GM18951 (cell line): ENCODE results near the gene TRPT1.

Source experiments
- POLR2A ChIP-seq: IDR thresholded peaks from 4 replicates; pipeline ENCODE4 v1.6.1; 2011; ENCODE audit warnings: mild to moderate bottlenecking; ENCODE audit not compliant: insufficient read length, insufficient read depth; ENCODE audit errors: extremely low read depth
- in situ Hi-C: fragments of 300-500 bp; cut with MboI; formaldehyde crosslinking; loops from one replicate; pipeline ENCODE4 v1.12.0; 2022; ENCODE audit warnings: low sequenced_read_pairs, mixed read lengths, inconsistent platforms; ENCODE audit not compliant: unreplicated experiment

The TRPT1 gene

DNA sequence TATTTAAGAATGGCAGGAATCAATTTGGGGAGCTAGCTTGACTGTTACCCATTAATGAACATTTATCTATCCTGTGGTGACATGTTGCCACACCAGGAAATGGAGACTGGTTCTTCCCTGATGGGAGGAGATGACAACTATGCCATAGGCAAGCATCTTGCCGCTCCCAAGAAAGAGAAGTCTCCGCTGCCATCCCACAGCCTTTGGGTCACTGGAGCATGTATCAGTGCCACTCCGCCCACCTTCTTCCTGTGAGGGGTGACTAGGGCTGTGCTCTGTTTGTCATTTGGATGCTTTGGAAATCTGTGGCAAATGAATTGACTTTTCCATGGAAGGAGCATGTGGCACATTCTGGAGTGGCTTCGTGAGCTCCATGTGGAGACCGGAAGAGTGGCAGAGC, 33.6 kb downstream of the TRPT1 start:
- in situ Hi-C loops: no loop called here
- TF ChIP-seq POLR2A: no peak

DNA sequence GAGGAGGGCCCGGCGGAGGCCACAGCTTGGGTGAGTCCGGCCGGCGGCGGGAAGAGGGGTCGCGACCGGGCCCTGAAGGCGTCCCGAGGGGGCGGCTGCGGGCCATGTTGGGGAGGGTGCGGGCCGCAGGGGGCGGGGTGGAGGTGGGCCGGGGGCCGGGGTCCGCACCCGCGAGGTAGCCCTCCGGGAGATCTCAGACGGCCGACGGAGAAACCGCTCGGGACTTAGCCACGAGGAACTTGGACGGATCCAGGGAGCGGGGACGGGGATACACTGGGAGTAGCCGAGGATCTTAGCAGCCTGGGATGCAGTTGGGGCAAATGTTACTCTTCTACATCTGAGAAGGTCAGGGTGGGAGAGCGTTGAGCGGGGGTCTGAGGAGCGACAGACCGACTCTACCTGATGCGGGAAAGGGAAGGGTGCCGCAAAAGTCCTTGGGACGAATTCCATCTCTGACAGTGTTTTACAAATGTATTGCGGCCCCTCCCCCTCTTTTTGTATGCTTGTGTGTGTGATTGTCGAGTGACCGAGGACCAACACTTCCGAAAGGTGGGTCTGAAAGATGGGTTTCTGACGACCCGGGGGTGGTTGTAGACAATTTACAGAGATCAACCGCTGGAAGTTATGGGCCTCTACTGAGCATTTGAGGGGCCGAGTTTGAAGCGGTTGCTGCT, 39.4 kb downstream of the TRPT1 start:
- in situ Hi-C loops: no loop called here

DNA sequence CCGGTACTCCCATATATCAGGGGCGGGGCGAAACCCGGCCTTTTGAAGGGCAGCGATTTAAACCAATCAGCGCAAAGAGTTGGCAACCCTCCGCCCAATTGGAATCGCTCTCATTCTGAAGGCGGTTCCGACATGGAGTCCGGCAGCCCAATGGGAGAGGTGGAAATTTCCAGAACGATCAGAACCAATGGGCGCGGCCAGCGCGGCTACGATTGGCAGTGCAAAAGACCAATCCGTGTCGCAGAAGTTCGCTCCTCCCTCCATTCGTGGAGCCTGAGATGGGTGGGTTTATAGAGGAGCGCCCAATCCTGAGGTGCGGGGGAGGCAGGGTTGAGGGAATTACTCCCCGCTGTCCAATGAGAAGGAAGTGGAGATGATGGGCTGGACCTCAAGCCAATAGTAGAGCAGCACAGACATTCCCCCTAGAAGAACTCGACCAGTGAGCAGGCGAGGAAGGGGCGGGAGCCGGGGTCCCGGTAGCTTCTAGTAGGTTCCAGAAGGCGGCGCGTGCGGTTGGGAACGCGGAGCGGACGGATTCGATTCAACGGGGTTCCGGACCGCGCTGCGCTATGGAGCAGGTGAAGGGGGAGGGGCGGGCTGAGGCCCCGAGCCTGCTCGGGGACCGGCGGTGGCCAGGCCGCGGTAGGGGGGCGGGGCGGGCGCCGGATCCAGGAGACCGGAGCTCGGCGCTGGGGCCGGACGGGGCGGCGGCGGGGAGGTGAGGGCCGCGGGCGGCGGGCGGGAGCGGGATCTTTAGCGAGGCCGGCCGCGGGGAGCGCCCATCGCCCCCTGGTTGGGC, 40.1 kb downstream of the TRPT1 start, which contains the start of gene STIP1:
STIP1 (plus strand) TSS at position 479 of the 799 bp plus-strand sequence; CDS start at position 570, 91 bp downstream.
- in situ Hi-C loops: no loop called here
- peak; percentile 54 for TF ChIP-seq POLR2A

More for the DNA sequence above, 39.4 kb downstream of the TRPT1 start:
- TF ChIP-seq POLR2A: no peak

DNA sequence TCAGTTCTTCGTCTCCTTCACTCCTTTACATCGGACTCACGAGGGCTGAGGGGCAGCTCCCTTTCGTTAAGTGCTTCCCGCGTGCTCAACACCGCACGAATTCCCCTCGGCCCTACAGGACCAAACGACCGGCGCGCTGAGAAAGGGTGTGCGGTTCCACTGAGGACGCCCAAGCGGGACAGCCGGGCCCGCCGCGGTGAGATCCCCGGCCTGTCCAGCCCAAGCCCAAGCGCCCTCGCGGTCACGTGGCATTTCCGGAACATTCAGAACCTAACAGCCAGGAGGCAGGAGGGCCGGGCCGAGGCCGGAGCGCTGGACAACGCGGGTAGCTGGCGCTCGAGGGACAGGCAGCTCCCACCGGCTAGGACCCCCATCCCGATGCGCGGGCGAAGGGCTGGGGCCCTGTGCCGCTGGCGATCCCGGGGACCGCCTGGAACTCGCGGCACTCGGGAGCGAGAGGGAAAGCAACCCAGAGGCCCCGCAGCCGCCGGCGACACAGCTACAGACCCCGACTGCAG, 40.8 kb downstream of the TRPT1 start:
- peak; percentile 99 for TF ChIP-seq POLR2A
- in situ Hi-C loops: no loop called here

DNA sequence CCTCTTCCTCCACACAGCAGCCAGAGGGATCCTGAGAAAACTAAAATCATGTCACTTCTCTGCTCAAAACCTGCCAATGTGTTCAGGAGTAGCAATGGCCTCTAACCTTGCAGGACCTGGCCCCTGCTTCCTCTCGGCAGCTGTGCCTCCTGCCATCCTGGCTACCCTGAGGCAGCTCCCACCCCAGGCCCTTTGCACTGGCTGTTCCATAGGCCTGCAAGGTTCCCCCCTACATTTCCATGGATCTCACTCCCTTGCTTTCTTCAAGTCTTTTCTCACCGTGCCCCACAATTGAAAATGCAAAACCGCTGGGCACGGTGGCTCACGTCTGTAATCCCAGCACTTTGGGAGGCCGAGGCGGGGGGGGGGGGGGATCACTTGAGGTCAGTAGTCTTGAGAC, 42.1 kb downstream of the TRPT1 start:
- in situ Hi-C loops: no loop called here
- no peak for TF ChIP-seq POLR2A

DNA sequence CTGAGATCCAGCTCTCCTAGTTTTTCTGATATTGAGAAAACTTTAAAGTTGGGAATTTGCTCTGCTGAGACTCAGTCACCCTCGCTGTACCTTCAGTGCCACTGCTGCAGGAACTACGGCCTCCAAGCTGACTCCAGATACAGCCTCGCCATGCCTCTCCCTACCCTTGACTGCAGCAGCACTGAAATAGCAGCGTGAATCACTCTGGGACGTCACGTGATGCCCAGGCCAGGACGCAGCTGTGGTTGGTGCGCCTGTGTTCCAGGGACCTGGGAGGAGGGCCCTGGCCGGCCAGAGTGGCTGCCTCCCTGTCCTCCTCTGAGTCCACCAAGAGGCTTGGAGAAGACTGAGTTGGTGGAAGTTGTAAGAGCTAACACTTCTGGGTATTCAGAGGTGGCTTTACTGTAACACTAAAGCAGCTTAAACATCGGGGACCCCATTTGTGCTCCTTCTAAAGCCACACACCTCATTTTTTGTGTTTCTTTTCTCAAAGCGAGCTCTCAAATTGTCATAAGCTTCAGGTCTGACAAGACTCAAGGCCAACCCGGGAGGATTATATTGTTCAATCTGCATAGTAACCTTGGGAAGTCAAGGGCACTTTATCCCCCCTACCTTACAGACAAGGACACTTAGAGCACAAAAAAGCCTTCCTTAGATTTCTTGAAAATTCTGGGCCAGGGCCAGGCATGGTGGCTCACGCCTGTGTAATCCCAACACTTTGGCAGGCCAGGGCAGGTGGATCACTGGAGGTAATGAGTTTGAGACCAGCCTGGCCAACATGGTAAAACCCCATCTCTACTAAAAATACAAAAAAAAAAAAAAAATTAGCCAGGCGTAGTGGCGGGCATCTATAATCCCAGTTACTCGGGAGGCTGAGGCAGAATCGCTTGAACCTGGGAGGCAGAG, 44.2 kb downstream of the TRPT1 start:
- in situ Hi-C loops: no loop called here
- TF ChIP-seq POLR2A: peak; percentile 39

DNA sequence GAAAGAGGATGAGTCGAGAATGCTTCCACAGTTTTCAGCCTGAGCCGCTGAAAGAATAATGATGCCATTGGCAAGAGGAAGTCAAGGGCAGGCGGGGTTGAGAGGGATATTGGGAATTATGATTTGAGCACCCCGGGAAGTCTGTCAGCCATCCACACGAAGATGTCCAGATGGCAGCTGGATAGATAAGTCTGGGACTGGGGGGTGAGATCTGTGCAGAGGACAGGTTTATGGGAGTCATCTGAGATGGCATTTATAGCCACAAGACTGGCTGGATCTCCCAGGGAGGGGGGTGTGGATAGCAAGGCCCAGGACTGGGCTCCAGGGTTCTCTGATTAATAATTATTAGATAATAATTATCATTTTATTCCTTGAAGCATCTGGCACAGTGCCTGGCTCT, 45.1 kb downstream of the TRPT1 start:
- TF ChIP-seq POLR2A: no peak

DNA sequence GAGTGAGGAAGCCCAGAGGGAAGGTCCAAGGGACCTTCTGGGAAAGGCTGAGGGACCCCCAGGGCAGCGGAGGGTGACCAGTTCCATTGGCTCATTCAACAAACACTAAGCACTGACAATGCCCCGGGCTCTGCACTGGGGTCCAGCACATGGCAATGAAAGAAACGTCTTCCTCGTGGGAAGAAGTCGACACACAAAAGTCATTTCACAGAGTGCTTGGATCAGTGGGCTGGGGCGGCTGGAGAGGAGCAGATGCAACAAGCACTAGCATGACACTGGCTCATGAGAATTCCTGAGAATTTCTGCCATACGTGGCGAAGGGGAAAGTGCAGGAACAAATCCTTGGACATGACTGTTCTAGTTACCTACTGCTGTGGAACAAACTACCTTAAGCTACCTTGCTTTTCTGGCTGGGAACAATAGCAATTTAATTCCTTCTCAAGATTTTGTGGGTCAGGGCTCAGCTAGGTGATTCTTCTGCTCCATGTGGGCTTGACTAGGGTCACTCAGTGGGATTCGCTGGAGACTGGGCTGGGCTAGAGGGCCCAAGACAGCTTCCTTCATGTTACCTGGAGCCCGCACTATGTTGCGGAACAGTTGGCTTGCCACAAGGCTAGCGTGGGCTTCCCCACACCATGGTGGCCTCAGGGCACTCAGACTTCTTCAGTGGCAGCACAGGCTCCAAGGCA, 46.9 kb downstream of the TRPT1 start:
- no peak for TF ChIP-seq POLR2A
- in situ Hi-C loops: no loop called here

More for the DNA sequence above, 45.1 kb downstream of the TRPT1 start:
- in situ Hi-C loops: no loop called here

DNA sequence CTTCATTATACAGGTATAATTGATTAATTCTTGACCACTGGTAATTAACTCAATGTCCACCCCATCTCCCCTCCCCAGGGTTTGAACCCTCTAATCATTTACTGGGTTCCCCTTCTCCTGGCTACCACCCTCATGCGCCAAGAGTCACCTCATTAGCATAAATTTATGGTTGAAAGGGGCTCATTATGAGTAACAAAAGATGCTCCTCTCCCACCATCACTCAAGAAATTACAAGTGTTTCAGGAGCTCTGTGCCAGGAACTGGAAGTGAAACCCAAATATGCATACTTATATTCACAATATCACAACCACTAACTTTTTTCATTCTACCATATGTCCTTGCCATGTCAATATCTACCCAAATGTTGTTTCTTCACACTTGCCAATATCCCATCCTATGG, 47.8 kb downstream of the TRPT1 start:
- in situ Hi-C loops: no loop called here

DNA sequence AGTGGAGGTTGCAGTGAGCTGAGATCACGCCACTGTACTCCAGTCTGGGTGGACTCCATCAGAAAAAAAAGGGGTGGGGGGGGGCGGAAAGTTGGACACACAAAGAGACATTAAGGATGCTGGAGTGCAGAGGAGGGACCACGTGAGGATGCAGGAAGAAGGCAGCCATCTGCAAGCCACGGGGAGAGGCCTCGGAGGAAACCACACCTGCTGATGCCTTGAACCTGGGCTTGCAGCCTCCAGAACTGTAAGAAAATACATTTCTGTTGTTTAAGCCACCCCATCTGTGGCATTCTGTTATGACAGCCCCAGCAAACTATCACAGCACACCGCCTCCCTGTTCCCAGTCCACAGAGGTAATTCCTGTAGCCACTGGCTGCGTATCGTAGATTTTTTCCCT, 49.2 kb downstream of the TRPT1 start:
- in situ Hi-C loops: no loop called here
- TF ChIP-seq POLR2A: no peak

More for the DNA sequence above, 47.8 kb downstream of the TRPT1 start:
- no peak for TF ChIP-seq POLR2A
